A673 (cell line): ENCODE measurements around the gene NFATC1. TPM values are rescaled to one million over a fixed set of nuclear protein-coding genes. Genes with fewer than 3 reads are reported as not detected.

Source experiments
- BruUV-seq: library from RNA; stranded (reverse); fragments of 400-500 nt; replicated peaks from 2 replicates; lab custom pipeline; 2021; lab: Mats Ljungman, UMichigan
- CTCF ChIA-PET: fragments of 300-600 bp; sonication (Branson Sonifier 250); formaldehyde crosslinking; loops from one replicate; lab custom pipeline; 2022; ENCODE audit warnings: antibody characterized with exemption; lab: Charles Lee
- POLR2A ChIA-PET: fragments of 300-600 bp; sonication (Branson Sonifier 250); formaldehyde crosslinking; loops from one replicate; lab custom pipeline; 2022; ENCODE audit warnings: antibody characterized with exemption; ENCODE audit not compliant: low non-redundant PET; lab: Charles Lee
- DNase-seq: peaks from one replicate; pipeline ENCODE4 v3.0.0-alpha.2; 2015; ENCODE audit warnings: low spot score
- H3K27ac ChIP-seq: fragments of 200-600 bp; sonication (generic); 2 replicates; pipeline ENCODE4 v1.5.1; 2016; ENCODE audit warnings: mixed run types, low read depth, mild to moderate bottlenecking, mixed read lengths, antibody characterized with exemption, low read length; ENCODE audit not compliant: poor library complexity, severe bottlenecking
- H3K27me3 ChIP-seq: fragments of 200-600 bp; sonication (generic); replicated peaks from 2 replicates; pipeline ENCODE4 v1.6.1; 2017; ENCODE audit warnings: mixed run types, low read depth, mild to moderate bottlenecking, mixed read lengths, antibody characterized with exemption, low read length; ENCODE audit not compliant: insufficient read depth, poor library complexity
- H3K36me3 ChIP-seq: fragments of 200-600 bp; sonication (generic); 2 replicates; pipeline ENCODE4 v1.6.1; 2016; ENCODE audit warnings: mixed run types, mild to moderate bottlenecking, mixed read lengths, antibody characterized with exemption, low read length; ENCODE audit not compliant: insufficient read depth, poor library complexity, severe bottlenecking
- H3K4me1 ChIP-seq: fragments of 200-600 bp; sonication (generic); 2 replicates; pipeline ENCODE4 v1.6.1; 2017; ENCODE audit warnings: mixed run types, mild to moderate bottlenecking, mixed read lengths, antibody characterized with exemption, low read length; ENCODE audit not compliant: insufficient read depth, poor library complexity, severe bottlenecking
- H3K4me3 ChIP-seq: fragments of 200-600 bp; sonication (generic); 2 replicates; pipeline ENCODE4 v1.5.1; 2016; ENCODE audit warnings: low read depth, mixed run types, mild to moderate bottlenecking, mixed read lengths, low read length; ENCODE audit not compliant: poor library complexity, severe bottlenecking
- H3K9me3 ChIP-seq: fragments of 200-600 bp; sonication (generic); 2 replicates; pipeline ENCODE4 v1.6.1; 2016; ENCODE audit warnings: mixed run types, low read depth, mild to moderate bottlenecking, mixed read lengths, antibody characterized with exemption, low read length; ENCODE audit not compliant: poor library complexity, severe bottlenecking
- EZH2 ChIP-seq: fragments of 200-600 bp; sonication (generic); IDR thresholded peaks from 2 replicates; pipeline ENCODE4 v1.6.1; 2017; ENCODE audit warnings: borderline replicate concordance, low read depth, mild to moderate bottlenecking, mixed read lengths, antibody characterized with exemption, low read length; ENCODE audit not compliant: poor library complexity, severe bottlenecking
- intact Hi-C: fragments of 100-400 bp; cut with micrococcal nuclease; formaldehyde crosslinking; loops from one replicate; pipeline ENCODE4 v1.10.0; 2022; ENCODE audit not compliant: unreplicated experiment
- total RNA-seq: library from RNA; stranded (reverse); gene quantifications from 2 replicates; pipeline ENCODE4 v1.2.3, GENCODE V29; 2021
- TF ChIP-seq, protein P1 (sequence below): fragments of 300-800, 200-600 bp; sonication (generic); conservative IDR thresholded peaks from 2 replicates; pipeline ENCODE4 v1.5.1; 2017; ENCODE audit warnings: low read depth, mild to moderate bottlenecking, antibody characterized with exemption, low read length, moderate library complexity, mixed read lengths

Gene NFATC1
- total RNA-seq, 1 experiment from 2014 or later: 10.4 TPM

DNA sequence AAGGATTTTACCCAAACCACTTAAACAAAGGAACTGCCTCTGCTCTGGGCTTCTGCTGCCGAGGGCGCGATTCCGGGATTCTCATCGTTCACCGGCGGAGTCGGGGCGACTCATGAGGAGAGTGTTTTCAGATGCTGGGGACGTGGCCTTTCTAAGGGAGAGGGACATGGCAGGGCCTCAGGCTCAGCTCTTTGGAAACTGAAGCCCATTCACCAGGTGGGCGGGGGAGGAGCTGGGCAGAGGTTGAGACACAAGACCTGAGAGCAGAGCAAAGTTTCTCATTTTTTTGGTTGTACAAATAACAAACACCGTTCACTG, 29.8 kb downstream of the NFATC1 start:
- intact Hi-C loops: no loop called here
- no peaks in the 10 kb centered on the region for H3K9me3 ChIP-seq
- TF ChIP-seq, protein P1, sequence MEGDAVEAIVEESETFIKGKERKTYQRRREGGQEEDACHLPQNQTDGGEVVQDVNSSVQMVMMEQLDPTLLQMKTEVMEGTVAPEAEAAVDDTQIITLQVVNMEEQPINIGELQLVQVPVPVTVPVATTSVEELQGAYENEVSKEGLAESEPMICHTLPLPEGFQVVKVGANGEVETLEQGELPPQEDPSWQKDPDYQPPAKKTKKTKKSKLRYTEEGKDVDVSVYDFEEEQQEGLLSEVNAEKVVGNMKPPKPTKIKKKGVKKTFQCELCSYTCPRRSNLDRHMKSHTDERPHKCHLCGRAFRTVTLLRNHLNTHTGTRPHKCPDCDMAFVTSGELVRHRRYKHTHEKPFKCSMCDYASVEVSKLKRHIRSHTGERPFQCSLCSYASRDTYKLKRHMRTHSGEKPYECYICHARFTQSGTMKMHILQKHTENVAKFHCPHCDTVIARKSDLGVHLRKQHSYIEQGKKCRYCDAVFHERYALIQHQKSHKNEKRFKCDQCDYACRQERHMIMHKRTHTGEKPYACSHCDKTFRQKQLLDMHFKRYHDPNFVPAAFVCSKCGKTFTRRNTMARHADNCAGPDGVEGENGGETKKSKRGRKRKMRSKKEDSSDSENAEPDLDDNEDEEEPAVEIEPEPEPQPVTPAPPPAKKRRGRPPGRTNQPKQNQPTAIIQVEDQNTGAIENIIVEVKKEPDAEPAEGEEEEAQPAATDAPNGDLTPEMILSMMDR: no peak
- TF ChIP-seq EZH2: no peak
- H3K4me3 ChIP-seq: no peak overlapping the region
- peaks cover 7% of the 10 kb centered on the region for H3K4me1 ChIP-seq
- ChIA-PET POLR2A (no interaction called here), CTCF (no interaction called here)
- no TSS peak for BruUV-seq
- DNase-seq: no peak
- no peak overlapping the region for H3K27ac ChIP-seq
- no peaks in the 10 kb centered on the region for H3K36me3 ChIP-seq
- H3K27me3 ChIP-seq: no peaks in the 10 kb centered on the region

DNA sequence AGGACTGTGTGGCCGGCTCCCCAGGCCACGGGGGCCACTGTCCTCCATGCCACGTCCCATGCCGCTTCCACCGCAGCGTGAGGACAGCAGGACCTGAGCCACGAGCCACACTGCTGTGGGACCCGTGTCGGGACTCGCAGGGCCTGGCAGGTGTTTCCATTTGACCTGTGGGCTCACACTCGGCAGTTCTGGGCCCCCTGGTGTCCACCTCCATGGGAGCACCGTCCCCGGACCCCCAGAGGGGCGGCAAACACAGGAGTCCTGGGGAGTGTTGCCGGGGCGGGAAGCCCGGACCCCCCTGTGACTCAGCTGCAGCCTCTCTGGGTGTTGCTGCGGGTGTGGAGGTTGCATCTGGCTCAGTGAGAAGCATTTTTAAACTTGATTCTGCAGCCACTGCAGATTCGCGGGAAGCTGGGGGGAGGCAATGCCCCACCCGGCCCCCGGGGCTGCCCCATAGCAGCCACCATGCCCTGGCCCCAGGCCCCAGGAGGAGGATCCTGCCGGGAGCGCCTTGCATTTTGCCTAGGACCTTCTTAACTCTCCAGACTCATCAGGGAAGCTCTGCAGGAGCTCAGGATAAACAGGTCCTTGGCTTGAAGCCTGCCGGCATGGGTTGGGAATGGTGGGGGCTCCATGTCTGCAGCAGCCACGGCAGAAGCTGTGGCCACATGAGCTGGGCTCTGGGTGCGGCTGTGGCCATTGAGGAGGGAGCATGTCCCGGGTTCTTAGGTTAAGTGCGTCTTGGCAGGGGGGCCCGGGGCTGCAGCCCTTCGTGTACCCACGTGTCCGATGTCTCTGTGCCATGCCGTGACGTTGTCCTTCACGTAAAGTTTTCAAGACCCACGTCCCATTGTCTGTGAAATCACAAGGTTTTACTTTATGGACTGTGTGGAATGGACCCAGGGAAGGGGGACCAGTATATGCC, 30.9 kb downstream of the NFATC1 start:
- H3K4me1 ChIP-seq: peaks cover 2% of the 10 kb centered on the region
- ChIA-PET POLR2A (no interaction called here), CTCF (no interaction called here)
- no peaks in the 10 kb centered on the region for H3K9me3 ChIP-seq
- no peak overlapping the region for H3K4me3 ChIP-seq
- H3K27me3 ChIP-seq: no peaks in the 10 kb centered on the region
- intact Hi-C loops: no loop called here
- no peak for DNase-seq
- no peaks in the 10 kb centered on the region for H3K36me3 ChIP-seq
- no peak for TF ChIP-seq EZH2
- TF ChIP-seq, protein P1: no peak
- no peak overlapping the region for H3K27ac ChIP-seq
- BruUV-seq: no TSS peak

DNA sequence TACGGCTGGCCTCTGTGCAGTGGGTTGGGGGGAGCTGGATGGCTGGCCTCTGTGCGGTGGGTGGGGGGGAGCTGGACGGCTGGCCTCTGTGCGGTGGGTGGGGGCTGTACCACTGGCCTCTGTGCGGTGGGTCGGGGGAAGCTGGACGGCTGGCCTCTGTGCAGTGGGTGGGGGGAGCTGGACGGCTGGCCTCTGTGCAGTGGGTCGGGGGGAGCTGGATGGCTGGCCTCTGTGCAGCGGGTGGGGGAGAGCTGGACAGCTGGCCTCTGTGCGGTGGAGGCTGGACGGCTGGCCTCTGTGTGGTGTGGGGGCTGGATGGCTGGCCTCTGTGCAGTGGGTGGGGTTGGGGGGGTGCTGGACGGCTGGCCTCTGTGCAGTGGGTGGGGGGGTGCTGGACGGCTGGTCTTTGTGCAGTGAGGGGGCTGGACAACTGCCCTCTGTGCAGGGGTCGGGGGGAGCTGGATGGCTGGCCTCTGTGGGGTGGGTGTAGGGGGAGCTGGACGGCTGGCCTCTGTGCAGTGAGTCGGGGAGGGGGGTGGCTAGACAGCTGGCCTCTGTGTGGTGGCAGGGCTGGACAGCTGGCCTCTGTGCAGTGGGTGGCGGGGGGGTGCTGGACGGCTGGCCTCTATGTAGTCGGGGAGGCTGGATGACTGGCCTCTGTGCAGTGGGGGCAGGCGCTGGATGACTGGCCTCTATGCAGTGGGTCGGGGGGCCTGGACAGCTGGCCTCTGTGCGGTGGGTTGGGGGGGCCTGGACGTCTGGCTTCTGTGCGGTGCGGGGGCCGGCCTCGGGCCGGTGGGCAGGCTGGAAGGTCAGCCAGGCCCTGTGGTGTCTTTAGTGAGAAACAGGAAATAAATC, 31.9 kb downstream of the NFATC1 start:
- H3K36me3 ChIP-seq: no peaks in the 10 kb centered on the region
- H3K4me3 ChIP-seq: no peak overlapping the region
- TF ChIP-seq, protein P1: no peak
- TF ChIP-seq EZH2: no peak
- CTCF ChIA-PET: no interaction called here
- no TSS peak for BruUV-seq
- H3K27ac ChIP-seq: no peak overlapping the region
- DNase-seq: no peak
- no peaks in the 10 kb centered on the region for H3K4me1 ChIP-seq
- POLR2A ChIA-PET: no interaction called here
- intact Hi-C loops: no loop called here
- no peaks in the 10 kb centered on the region for H3K27me3 ChIP-seq
- no peaks in the 10 kb centered on the region for H3K9me3 ChIP-seq
